H1 (cell line): ENCODE measurements around the gene RSAD2. TPM values are rescaled to one million over a fixed set of nuclear protein-coding genes. Genes with fewer than 3 reads are reported as not detected.

Experiments
- CTCF ChIA-PET: fragments of 300-600 bp; sonication (Branson Sonifier 250); formaldehyde crosslinking; loops from one replicate; lab custom pipeline; 2021; ENCODE audit not compliant: partially characterized antibody; lab: Charles Lee
- POLR2A ChIA-PET: fragments of 300-600 bp; sonication (Branson Sonifier 250); formaldehyde crosslinking; loops from one replicate; lab custom pipeline; 2021; ENCODE audit warnings: inconsistent platforms; ENCODE audit not compliant: partially characterized antibody; lab: Charles Lee
- DNase-seq, 2 experiments: peaks; one replicate each; pipeline versions ENCODE4 v3.0.0 to v3.0.0-alpha.2; 2010 to 2022; ENCODE audit warnings: low spot score in 2 of 2, low read depth in 1 of 2, mixed read lengths in 1 of 2
- FAIRE-seq: peaks from 2 replicates; lab custom pipeline; 2011; peaks lifted over from hg19 to GRCh38; lab: Jason Lieb, UNC
- H2AFZ ChIP-seq: 2 replicates; pipeline ENCODE4 v1.8.1; 2012; ENCODE audit warnings: low read length, inconsistent platforms
- H2AK5ac ChIP-seq: 2 replicates; pipeline ENCODE4 v1.6.1; 2013; ENCODE audit warnings: low read depth, low read length
- H2BK120ac ChIP-seq: replicated peaks from 2 replicates; pipeline ENCODE3; 2013; ENCODE audit warnings: low read depth, low read length, inconsistent platforms
- H2BK12ac ChIP-seq: 2 replicates; pipeline ENCODE4 v1.6.1; 2013; ENCODE audit warnings: low read depth, low read length
- H2BK15ac ChIP-seq: 2 replicates; pipeline ENCODE4 v1.6.1; 2013; ENCODE audit warnings: low read length
- H2BK20ac ChIP-seq: 2 replicates; pipeline ENCODE4 v1.6.1; 2013; ENCODE audit warnings: low read length
- H2BK5ac ChIP-seq: 2 replicates; pipeline ENCODE4 v1.6.1; 2013; ENCODE audit warnings: low read depth, low read length
- H3K14ac ChIP-seq: 2 replicates; pipeline ENCODE4 v1.6.1; 2013; ENCODE audit warnings: inconsistent platforms; ENCODE audit not compliant: insufficient read length
- H3K18ac ChIP-seq: 2 replicates; pipeline ENCODE4 v1.6.1; 2013; ENCODE audit warnings: low read length; ENCODE audit errors: extremely low read depth
- H3K23ac ChIP-seq: 2 replicates; pipeline ENCODE4 v1.6.1; 2013; ENCODE audit warnings: inconsistent platforms; ENCODE audit not compliant: insufficient read length
- H3K23me2 ChIP-seq: 2 replicates; pipeline ENCODE4 v1.6.1; 2013; ENCODE audit warnings: low read depth, low read length
- H3K27ac ChIP-seq: 2 replicates; pipeline ENCODE4 v1.6.1; 2011; ENCODE audit warnings: low read depth, low read length, inconsistent platforms
- H3K27me3 ChIP-seq, 4 experiments: replicated peaks in 1 of 4; 1 replicate in 1 of 4; 2 replicates in 3 of 4; pipeline versions ENCODE4 v1.6.1 to v1.8.1; 2011 to 2013; ENCODE audit warnings: low read length in 3 of 4, mild to moderate bottlenecking in 3 of 4, inconsistent platforms in 2 of 4, mixed read lengths in 2 of 4, moderate library complexity in 1 of 4; ENCODE audit not compliant: control insufficient read depth in 3 of 4, insufficient read depth in 3 of 4; ENCODE audit errors: extremely low read depth in 1 of 4
- H3K36me3 ChIP-seq, 4 experiments: 2 replicates each; pipeline versions ENCODE4 v1.6.1 to v1.8.1; 2011 to 2013; ENCODE audit warnings: mild to moderate bottlenecking in 4 of 4, low read length in 3 of 4, moderate library complexity in 2 of 4, control low read depth in 1 of 4, inconsistent platforms in 1 of 4; ENCODE audit not compliant: insufficient read depth in 4 of 4, control insufficient read depth in 2 of 4
- H3K4ac ChIP-seq: replicated peaks from 2 replicates; pipeline ENCODE3; 2013; ENCODE audit warnings: low read length, low read depth, mixed read lengths, inconsistent platforms; ENCODE audit not compliant: insufficient read length
- H3K4me1 ChIP-seq, 4 experiments: replicated peaks in 1 of 4; 1 replicate in 1 of 4; 2 replicates in 3 of 4; pipeline versions ENCODE4 v1.6.1 to v1.8.1; 2011 to 2013; ENCODE audit warnings: low read length in 3 of 4, inconsistent platforms in 2 of 4, mixed read lengths in 1 of 4; ENCODE audit not compliant: insufficient read depth in 4 of 4, control insufficient read depth in 3 of 4
- H3K4me2 ChIP-seq, 2 experiments: 2 replicates each; pipeline versions ENCODE4 v1.6.1 to v1.8.1; 2011 to 2013; ENCODE audit warnings: low read depth in 2 of 2, low read length in 2 of 2, control low read depth in 1 of 2, inconsistent platforms in 1 of 2, mild to moderate bottlenecking in 1 of 2; ENCODE audit not compliant: insufficient read depth in 1 of 2
- H3K4me3 ChIP-seq, 4 experiments: fragments of 200-600, 300-600 bp in 1 of 4; sonication (generic), shearing (Covaris generic), sonication (Bioruptor Twin) in 1 of 4; 2 replicates each; pipeline versions ENCODE4 v1.5.1 to v1.8.1; 2011 to 2016; ENCODE audit warnings: low read length in 4 of 4, low read depth in 3 of 4, control low read depth in 2 of 4, inconsistent platforms in 2 of 4, mild to moderate bottlenecking in 2 of 4, mixed read lengths in 1 of 4, moderate library complexity in 1 of 4; ENCODE audit not compliant: insufficient read depth in 2 of 4; ENCODE audit errors: extremely low read depth in 1 of 4
- H3K56ac ChIP-seq: replicated peaks from 2 replicates; pipeline ENCODE3; 2013; ENCODE audit warnings: low read depth, mild to moderate bottlenecking, mixed read lengths, low read length, inconsistent platforms; ENCODE audit not compliant: insufficient read length
- H3K79me1 ChIP-seq: 2 replicates; pipeline ENCODE4 v1.6.1; 2013; ENCODE audit warnings: low read depth, low read length, control low read depth
- H3K79me2 ChIP-seq, 2 experiments: 2 replicates each; pipeline versions ENCODE4 v1.6.1 to v1.8.1; 2012 to 2013; ENCODE audit warnings: low read length in 2 of 2, mild to moderate bottlenecking in 2 of 2, inconsistent platforms in 1 of 2; ENCODE audit not compliant: insufficient read depth in 2 of 2, control insufficient read depth in 1 of 2
- H3K9ac ChIP-seq, 4 experiments: replicated peaks in 1 of 4; 1 replicate in 1 of 4; 2 replicates in 3 of 4; pipeline versions ENCODE4 v1.6.1 to v1.8.1; 2011 to 2013; ENCODE audit warnings: low read depth in 3 of 4, low read length in 3 of 4, control low read depth in 2 of 4, mild to moderate bottlenecking in 2 of 4, moderate library complexity in 2 of 4, inconsistent platforms in 1 of 4; ENCODE audit errors: extremely low read depth in 1 of 4
- H3K9me3 ChIP-seq, 2 experiments: 2 replicates each; pipeline versions ENCODE4 v1.6.1 to v1.8.1; 2012 to 2013; ENCODE audit warnings: mild to moderate bottlenecking in 2 of 2, moderate library complexity in 2 of 2, control low read depth in 1 of 2, inconsistent platforms in 1 of 2, low read depth in 1 of 2, low read length in 1 of 2, mixed read lengths in 1 of 2; ENCODE audit not compliant: insufficient read depth in 2 of 2
- H4K20me1 ChIP-seq, 2 experiments: replicated peaks in 1 of 2; 2 replicates each; pipeline versions ENCODE3 to v1.8.1; 2011 to 2013; ENCODE audit warnings: inconsistent platforms in 2 of 2, low read length in 2 of 2, mild to moderate bottlenecking in 1 of 2; ENCODE audit not compliant: insufficient read depth in 2 of 2, control insufficient read depth in 1 of 2
- H4K5ac ChIP-seq: 2 replicates; pipeline ENCODE4 v1.6.1; 2013; ENCODE audit warnings: low read length, low read depth, mixed read lengths, inconsistent platforms; ENCODE audit not compliant: insufficient read length
- H4K8ac ChIP-seq: 2 replicates; pipeline ENCODE4 v1.8.0; 2013; ENCODE audit warnings: mild to moderate bottlenecking, moderate library complexity, low read length, inconsistent platforms; ENCODE audit not compliant: insufficient read depth; ENCODE audit errors: extremely low read depth
- H4K91ac ChIP-seq: replicated peaks from 2 replicates; pipeline ENCODE3; 2013; ENCODE audit warnings: low read length, mixed read lengths, inconsistent platforms; ENCODE audit not compliant: insufficient read length
- CREB1 ChIP-seq: IDR thresholded peaks from 2 replicates; pipeline ENCODE4 v1.6.1; 2012; ENCODE audit warnings: inconsistent platforms
- CTCF ChIP-seq, 3 experiments: IDR thresholded peaks; 1 replicate in 2 of 3; 2 replicates in 1 of 3; pipeline versions ENCODE4 v1.5.1 to v1.6.1; 2011; ENCODE audit warnings: low read length in 3 of 3, mild to moderate bottlenecking in 3 of 3, inconsistent platforms in 2 of 3, low read depth in 1 of 3, moderate library complexity in 1 of 3; ENCODE audit not compliant: insufficient read depth in 1 of 3; ENCODE audit errors: control extremely low read depth in 1 of 3
- KDM1A ChIP-seq: fragments of 200-600, 300-600 bp; sonication (generic); IDR thresholded peaks from 2 replicates; pipeline ENCODE4 v1.7.1; 2016; ENCODE audit warnings: mild to moderate bottlenecking, low read length, borderline replicate concordance
- POU5F1 ChIP-seq: IDR thresholded peaks from 2 replicates; pipeline ENCODE4 v1.6.1; 2011; ENCODE audit warnings: low read depth, mild to moderate bottlenecking, low read length, moderate library complexity
- RAD21 ChIP-seq, 2 experiments: IDR thresholded peaks in 1 of 2; conservative IDR thresholded peaks in 1 of 2; 2 replicates each; pipeline ENCODE4 v1.6.1; 2011; ENCODE audit warnings: low read depth in 2 of 2, low read length in 2 of 2, improper control_type of control experiment in 1 of 2, inconsistent platforms in 1 of 2, mild to moderate bottlenecking in 1 of 2, moderate library complexity in 1 of 2
- RNF2 ChIP-seq: fragments of 200-900, 300-1000 bp; sonication (generic); IDR thresholded peaks from 2 replicates; pipeline ENCODE4 v1.7.1; 2016; ENCODE audit warnings: borderline replicate concordance, low read depth, mild to moderate bottlenecking, antibody characterized with exemption, low read length; ENCODE audit not compliant: poor library complexity, severe bottlenecking; ENCODE audit errors: missing control alignments
- WGBS, 2 experiments: shearing (Covaris generic) in 1 of 2; methylation state at CpG; one replicate each; pipeline versions ENCODE4 v1.1.6 to v1.1.7; 2013 to 2015; ENCODE audit warnings: low lambda C conversion rate in 2 of 2, mixed read lengths in 2 of 2, inconsistent platforms in 1 of 2, low coverage in 1 of 2, missing lambda C conversion rate in 1 of 2; ENCODE audit not compliant: insufficient replicate concordance in 2 of 2, insufficient coverage in 1 of 2, insufficient read length in 1 of 2; ENCODE audit errors: extremely low coverage in 1 of 2, missing lambda C conversion rate in 1 of 2; 5-methylcytosine and 5-hydroxymethylcytosine counted together
- polyA plus RNA-seq, 7 experiments: library from polyadenylated mRNA; depleted of rRNA in 3 of 7; stranded (reverse) in 5 of 7; unstranded in 2 of 7; fragments of >200 nt in 5 of 7; fragments of 200-250 nt in 2 of 7; gene quantifications; 1 replicate in 5 of 7; 2 replicates in 1 of 7; 4 replicates in 1 of 7; pipeline versions ENCODE4 v1.2.1 to v1.2.3, GENCODE V29; 2011 to 2013; ENCODE audit warnings: missing spikeins in 2 of 7, mixed read lengths in 2 of 7
- total RNA-seq: library from RNA; stranded (reverse); fragmentation: NEBNext Ultra II Directional; extraction: Animal tissue kit (Norgen Biotek cat#: 25700); gene quantifications from 2 replicates; pipeline ENCODE4 v1.2.1, GENCODE V29; 2021

The RSAD2 gene
- total and polyA plus RNA-seq, 2 of the 8 experiments (the other 6 are each of a cell fraction or from before 2014, with no cell fraction given) = not detected

GRCh38 chr2:6896930-6897759 lies 19.6 kb downstream of the RSAD2 start:
- H3K4ac ChIP-seq = no peak overlapping the region
- H4K5ac ChIP-seq = no peak overlapping the region
- H3K9me3 ChIP-seq = no peaks in the 10 kb centered on the region
- no peak overlapping the region for H2BK20ac ChIP-seq
- no peak overlapping the region for H3K4me2 ChIP-seq
- H3K79me2 ChIP-seq = no peaks in the 10 kb centered on the region
- H3K14ac ChIP-seq = no peak overlapping the region
- H3K27me3 ChIP-seq = no peaks in the 10 kb centered on the region
- no peak overlapping the region for H3K56ac ChIP-seq
- no peaks in the 10 kb centered on the region for H3K79me1 ChIP-seq
- WGBS, 2 experiments = 73% methylated on average over 5 of the region's 5 CpGs; no CpG with 5 or more reads in 1 of the 2 experiments
- DNase-seq = no peak
- no peak overlapping the region for H2AFZ ChIP-seq
- H3K27ac ChIP-seq = no peak overlapping the region
- no peak overlapping the region for H3K4me3 ChIP-seq
- TF ChIP-seq POU5F1 (no peak), CTCF (IDR thresholded peaks at IDR 0.05; ENCODE audit: control extremely low read depth in 1 of 3, insufficient read depth in 1 of 3, low read depth in 1 of 3, low read length in 3 of 3) (peak in 2 of 3 experiments; percentile 39 to 52; a peak in 2 of 4 replicates), RAD21 (IDR thresholded peaks at IDR 0.05 in 1 of 2, conservative IDR thresholded peaks at IDR 0.05 in 1 of 2; ENCODE audit: low read depth in 2 of 2, low read length in 2 of 2) (peak; percentile 63 to 66), CREB1 (no peak), RNF2 (no peak), KDM1A (no peak)
- H4K91ac ChIP-seq = no peak overlapping the region
- no peak overlapping the region for H3K23ac ChIP-seq
- no peak overlapping the region for H4K8ac ChIP-seq
- H4K20me1 ChIP-seq = no peaks in the 10 kb centered on the region
- ChIA-PET CTCF (interaction anchor here (0.6 to 6.2 kb wide), 37 partner anchors 10 to 1783 kb away, joined by 3 to 94 read pairs (median 4); partner anchors contain the start of genes CMPK2 and RSAD2), POLR2A (no interaction called here)
- no peak overlapping the region for H3K18ac ChIP-seq
- FAIRE-seq = no peak
- H2BK15ac ChIP-seq = no peak overlapping the region
- no peaks in the 10 kb centered on the region; the same call in 1 of the 2 replicates for H3K23me2 ChIP-seq
- H2BK12ac ChIP-seq = no peak overlapping the region
- no peaks in the 10 kb centered on the region for H3K4me1 ChIP-seq
- no peak overlapping the region; the same call in 1 of the 2 replicates for H2AK5ac ChIP-seq
- no peak overlapping the region for H2BK120ac ChIP-seq
- H3K36me3 ChIP-seq = no peaks in the 10 kb centered on the region
- H3K9ac ChIP-seq = no peak overlapping the region
- H2BK5ac ChIP-seq = no peak overlapping the region
